ENCODE data around the gene STK24. TPM values are rescaled to one million over a fixed set of nuclear protein-coding genes. Genes with fewer than 3 reads are reported as not detected.

Gene STK24
- polyA plus RNA-seq, 3 donors = 14.2 to 59.8 (median 28.9) TPM

- Histone ChIP-seq H3K4me3 (replicated peaks in 1 of 3; ENCODE audit: low read depth in 2 of 3, low read length in 3 of 3) (peak overlapping the region in 1 of 3 experiments; percentile 44), H4K20me1 (ENCODE audit: insufficient read depth, low read length) (no peaks in the 10 kb centered on the region), H3K27ac (ENCODE audit: low read depth in 1 of 2, low read length in 2 of 2) (peak overlapping the region; percentile 43 to 72), H2AFZ (ENCODE audit: insufficient read depth, low read depth, low read length, poor library complexity, severe bottlenecking) (no peak overlapping the region), H3K4me1 (ENCODE audit: control insufficient read depth in 1 of 2, insufficient read depth in 2 of 2, low read length in 2 of 2) (peaks cover 26 to 31% of the 10 kb centered on the region in 2 donors), H3K36me3 (replicated peaks in 1 of 2; ENCODE audit: control insufficient read depth in 1 of 2, insufficient read depth in 2 of 2, low read length in 2 of 2) (no peaks in the 10 kb centered on the region), H3K9me3 (replicated peaks in 1 of 2; ENCODE audit: control insufficient read depth in 1 of 2, insufficient read depth in 1 of 2, low read length in 2 of 2) (no peaks in the 10 kb centered on the region), H3K27me3 (ENCODE audit: control insufficient read depth in 2 of 2, insufficient read depth in 2 of 2, low read length in 2 of 2) (no peaks in the 10 kb centered on the region), H3K79me2 (ENCODE audit: insufficient read depth, low read length) (peaks cover 10% of the 10 kb centered on the region), H3K4me2 (replicated peaks; ENCODE audit: extremely low read depth, low read length, poor library complexity, severe bottlenecking) (peak overlapping the region; percentile 41), H3K9ac (ENCODE audit: insufficient read depth, low read length, poor library complexity, severe bottlenecking) (no peak overlapping the region)
- no peak for TF ChIP-seq CTCF (IDR thresholded peaks at IDR 0.05)
- Mint-ChIP-seq H3K4me1 (peaks cover 31% of the 10 kb centered on the region), H3K36me3 (peaks cover 3 to 6% of the 10 kb centered on the region in 2 donors), H3K4me3 (peak overlapping the region in 1 of 2 donors; percentile 21), H3K27ac (peak overlapping the region; percentile 73 to 89 (median 81)), H3K27me3 (ENCODE audit: low read depth in 3 of 3) (peaks cover 0 to 1% (median under 1%) of the 10 kb centered on the region in 3 donors), H3K9me3 (peaks cover 0 to 3% (median 0%) of the 10 kb centered on the region in 7 donors)
- WGBS (ENCODE audit: insufficient coverage) = 80% methylated on average over 1 of the region's 2 CpGs
- intact Hi-C loops (cut with micrococcal nuclease) = no loop called here
- DNase-seq = peak; percentile 51 to 58 (median 58)
These were observed 5.2 kb upstream of the STK24 start for GRCh38 chr13:98581971-98582702.

- Histone ChIP-seq H3K9ac (ENCODE audit: insufficient read depth, low read length, poor library complexity, severe bottlenecking) (no peak overlapping the region), H3K27me3 (ENCODE audit: control insufficient read depth in 2 of 2, insufficient read depth in 2 of 2, low read length in 2 of 2) (no peaks in the 10 kb centered on the region), H3K9me3 (replicated peaks in 1 of 2; ENCODE audit: control insufficient read depth in 1 of 2, insufficient read depth in 1 of 2, low read length in 2 of 2) (no peaks in the 10 kb centered on the region), H3K4me1 (ENCODE audit: control insufficient read depth in 1 of 2, insufficient read depth in 2 of 2, low read length in 2 of 2) (peaks cover 26 to 31% of the 10 kb centered on the region in 2 donors), H4K20me1 (ENCODE audit: insufficient read depth, low read length) (no peaks in the 10 kb centered on the region), H3K27ac (ENCODE audit: low read depth in 1 of 2, low read length in 2 of 2) (peak overlapping the region; percentile 43 to 72), H2AFZ (ENCODE audit: insufficient read depth, low read depth, low read length, poor library complexity, severe bottlenecking) (no peak overlapping the region), H3K4me3 (replicated peaks in 1 of 3; ENCODE audit: low read depth in 2 of 3, low read length in 3 of 3) (peak overlapping the region in 1 of 3 experiments; percentile 44), H3K4me2 (replicated peaks; ENCODE audit: extremely low read depth, low read length, poor library complexity, severe bottlenecking) (peak overlapping the region; percentile 41), H3K36me3 (replicated peaks in 1 of 2; ENCODE audit: control insufficient read depth in 1 of 2, insufficient read depth in 2 of 2, low read length in 2 of 2) (no peaks in the 10 kb centered on the region), H3K79me2 (ENCODE audit: insufficient read depth, low read length) (peaks cover 12% of the 10 kb centered on the region)
- Mint-ChIP-seq H3K4me1 (peaks cover 31% of the 10 kb centered on the region), H3K27me3 (ENCODE audit: low read depth in 3 of 3) (peaks cover 0 to under 1% (median 0%) of the 10 kb centered on the region in 3 donors), H3K27ac (peak overlapping the region; percentile 73 to 89 (median 81)), H3K36me3 (peaks cover 3 to 6% of the 10 kb centered on the region in 2 donors), H3K4me3 (peak overlapping the region in 1 of 2 donors; percentile 39), H3K9me3 (peaks cover 0 to 3% (median 0%) of the 10 kb centered on the region in 7 donors)
- DNase-seq = peak; percentile 28 to 57 (median 40)
- WGBS (ENCODE audit: insufficient coverage) = no CpG with 5 or more reads among the region's 2 CpGs
- no peak for TF ChIP-seq CTCF (IDR thresholded peaks at IDR 0.05)
- intact Hi-C loops (cut with micrococcal nuclease) = no loop called here
These were observed 4.5 kb upstream of the STK24 start for GRCh38 chr13:98581381-98581780.
